ENCODE data around the gene PPP1R12A. TPM values are rescaled to one million over a fixed set of nuclear protein-coding genes. Genes with fewer than 3 reads are reported as not detected.

The PPP1R12A gene
- total RNA-seq, 4 donors from 2014 or later: 39.0 to 88.6 (median 47.5) TPM

GRCh38 chr12:79895071-79895470, 39.8 kb downstream of the PPP1R12A start:
- Histone ChIP-seq H3K27ac (no peak overlapping the region), H3K36me3 (no peaks in the 10 kb centered on the region), H3K4me3 (no peak overlapping the region), H3K27me3 (no peaks in the 10 kb centered on the region), H3K9me3 (no peaks in the 10 kb centered on the region), H3K4me1 (peaks cover 20% of the 10 kb centered on the region)
- no peak for DNase-seq (ENCODE audit: low spot score in 2 of 2)
- TF ChIP-seq POLR2A (IDR thresholded peaks at IDR 0.05): no peak
- TF ChIP-seq POLR2AphosphoS5 (IDR thresholded peaks at IDR 0.05): no peak
- no peak for TF ChIP-seq CTCF (IDR thresholded peaks at IDR 0.05)
- no peak for TF ChIP-seq EP300 (IDR thresholded peaks at IDR 0.05)

GRCh38 chr12:79891506-79892162, 43.3 kb downstream of the PPP1R12A start:
- Histone ChIP-seq H3K9me3 (no peaks in the 10 kb centered on the region), H3K36me3 (no peaks in the 10 kb centered on the region), H3K27me3 (no peaks in the 10 kb centered on the region), H3K4me1 (peaks cover 41% of the 10 kb centered on the region), H3K27ac (no peak overlapping the region), H3K4me3 (no peak overlapping the region)
- DNase-seq (ENCODE audit: low spot score in 2 of 2): no peak
- no peak for TF ChIP-seq POLR2A (IDR thresholded peaks at IDR 0.05)
- TF ChIP-seq CTCF (IDR thresholded peaks at IDR 0.05): no peak
- no peak for TF ChIP-seq EP300 (IDR thresholded peaks at IDR 0.05)
- no peak for TF ChIP-seq POLR2AphosphoS5 (IDR thresholded peaks at IDR 0.05)
- WGBS: 74% methylated on average over 2 of the region's 2 CpGs

GRCh38 chr12:79887890-79888289, 47.0 kb downstream of the PPP1R12A start:
- no peaks in the 10 kb centered on the region for H3K36me3 ChIP-seq
- H3K27ac ChIP-seq: no peak overlapping the region
- H3K4me3 ChIP-seq: no peak overlapping the region
- DNase-seq (ENCODE audit: low spot score in 2 of 2): no peak
- no peak for TF ChIP-seq CTCF (IDR thresholded peaks at IDR 0.05)
- no peak for TF ChIP-seq EP300 (IDR thresholded peaks at IDR 0.05)
- no peak for TF ChIP-seq POLR2AphosphoS5 (IDR thresholded peaks at IDR 0.05)
- no peak for TF ChIP-seq POLR2A (IDR thresholded peaks at IDR 0.05)
- H3K9me3 ChIP-seq: no peaks in the 10 kb centered on the region
- peaks cover 41% of the 10 kb centered on the region for H3K4me1 ChIP-seq
- 81% methylated on average over 1 of the region's 1 CpG for WGBS
- H3K27me3 ChIP-seq: no peaks in the 10 kb centered on the region

GRCh38 chr12:79886917-79887519, 47.9 kb downstream of the PPP1R12A start:
- WGBS: 83% methylated on average over 3 of the region's 3 CpGs
- Histone ChIP-seq H3K36me3 (no peaks in the 10 kb centered on the region), H3K9me3 (no peaks in the 10 kb centered on the region), H3K27ac (no peak overlapping the region), H3K4me3 (no peak overlapping the region), H3K4me1 (peaks cover 41% of the 10 kb centered on the region), H3K27me3 (no peaks in the 10 kb centered on the region)
- TF ChIP-seq POLR2A (IDR thresholded peaks at IDR 0.05) (no peak), POLR2AphosphoS5 (IDR thresholded peaks at IDR 0.05) (no peak), CTCF (IDR thresholded peaks at IDR 0.05) (peak; percentile 37 to 38)
- DNase-seq (ENCODE audit: low spot score in 2 of 2): no peak

- TF ChIP-seq POLR2A (IDR thresholded peaks at IDR 0.05) (no peak), EP300 (IDR thresholded peaks at IDR 0.05) (no peak), CTCF (IDR thresholded peaks at IDR 0.05) (no peak)
- DNase-seq (ENCODE audit: low spot score in 2 of 2): no peak
- Histone ChIP-seq H3K4me1 (peaks cover 48% of the 10 kb centered on the region), H3K36me3 (no peaks in the 10 kb centered on the region), H3K27ac (no peak overlapping the region), H3K4me3 (no peak overlapping the region), H3K27me3 (no peaks in the 10 kb centered on the region), H3K9me3 (no peaks in the 10 kb centered on the region)
- 71% methylated on average over 3 of the region's 3 CpGs for WGBS
These were observed 48.9 kb downstream of the PPP1R12A start for GRCh38 chr12:79885911-79886490.
